HCT116 (cell line): ENCODE measurements around the gene ISL2.

Source experiments
- SIN3A ChIP-seq: IDR thresholded peaks from 2 replicates; pipeline ENCODE4 v1.6.1; 2012; ENCODE audit warnings: low read depth
- TF ChIP-seq, protein P1 (sequence below): IDR thresholded peaks from 2 replicates; pipeline ENCODE4 v1.6.1; 2012; ENCODE audit warnings: low read depth
- TF ChIP-seq, protein P2 (sequence below), 3 experiments: fragments of 200-600 bp in 1 of 3; sonication (generic) in 1 of 3; IDR thresholded peaks in 2 of 3; conservative IDR thresholded peaks in 1 of 3; 2 replicates each; pipeline ENCODE4 v1.5.1; 2012 to 2017; ENCODE audit warnings: low read depth in 2 of 3, low read length in 2 of 3, antibody characterized with exemption in 1 of 3, borderline replicate concordance in 1 of 3, control low read depth in 1 of 3, mild to moderate bottlenecking in 1 of 3, mixed read lengths in 1 of 3, mixed run types in 1 of 3, moderate library complexity in 1 of 3; ENCODE audit not compliant: insufficient read depth in 1 of 3

DNA sequence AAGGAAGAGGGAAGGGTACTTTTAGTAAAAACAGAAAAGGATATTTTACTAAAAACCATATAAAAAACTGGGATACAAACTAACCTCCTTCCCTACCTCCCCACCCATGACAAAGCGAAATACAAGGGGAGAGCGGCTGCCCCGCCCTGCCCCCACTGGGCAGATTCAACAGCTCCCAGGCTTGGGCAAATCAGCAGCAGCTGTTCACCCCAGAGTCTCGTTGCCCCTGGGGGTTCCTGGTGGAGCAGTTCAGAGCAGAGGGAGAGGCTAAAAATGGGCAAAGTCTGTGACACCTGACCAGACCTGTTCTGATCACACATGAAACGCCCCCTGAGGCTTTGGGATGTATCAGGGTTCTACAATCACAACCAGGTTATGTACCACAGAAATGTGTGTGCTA, 22.8 kb upstream of the ISL2 start:
- TF ChIP-seq, protein P1, sequence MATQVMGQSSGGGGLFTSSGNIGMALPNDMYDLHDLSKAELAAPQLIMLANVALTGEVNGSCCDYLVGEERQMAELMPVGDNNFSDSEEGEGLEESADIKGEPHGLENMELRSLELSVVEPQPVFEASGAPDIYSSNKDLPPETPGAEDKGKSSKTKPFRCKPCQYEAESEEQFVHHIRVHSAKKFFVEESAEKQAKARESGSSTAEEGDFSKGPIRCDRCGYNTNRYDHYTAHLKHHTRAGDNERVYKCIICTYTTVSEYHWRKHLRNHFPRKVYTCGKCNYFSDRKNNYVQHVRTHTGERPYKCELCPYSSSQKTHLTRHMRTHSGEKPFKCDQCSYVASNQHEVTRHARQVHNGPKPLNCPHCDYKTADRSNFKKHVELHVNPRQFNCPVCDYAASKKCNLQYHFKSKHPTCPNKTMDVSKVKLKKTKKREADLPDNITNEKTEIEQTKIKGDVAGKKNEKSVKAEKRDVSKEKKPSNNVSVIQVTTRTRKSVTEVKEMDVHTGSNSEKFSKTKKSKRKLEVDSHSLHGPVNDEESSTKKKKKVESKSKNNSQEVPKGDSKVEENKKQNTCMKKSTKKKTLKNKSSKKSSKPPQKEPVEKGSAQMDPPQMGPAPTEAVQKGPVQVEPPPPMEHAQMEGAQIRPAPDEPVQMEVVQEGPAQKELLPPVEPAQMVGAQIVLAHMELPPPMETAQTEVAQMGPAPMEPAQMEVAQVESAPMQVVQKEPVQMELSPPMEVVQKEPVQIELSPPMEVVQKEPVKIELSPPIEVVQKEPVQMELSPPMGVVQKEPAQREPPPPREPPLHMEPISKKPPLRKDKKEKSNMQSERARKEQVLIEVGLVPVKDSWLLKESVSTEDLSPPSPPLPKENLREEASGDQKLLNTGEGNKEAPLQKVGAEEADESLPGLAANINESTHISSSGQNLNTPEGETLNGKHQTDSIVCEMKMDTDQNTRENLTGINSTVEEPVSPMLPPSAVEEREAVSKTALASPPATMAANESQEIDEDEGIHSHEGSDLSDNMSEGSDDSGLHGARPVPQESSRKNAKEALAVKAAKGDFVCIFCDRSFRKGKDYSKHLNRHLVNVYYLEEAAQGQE, result no peak
- TF ChIP-seq, protein P2, sequence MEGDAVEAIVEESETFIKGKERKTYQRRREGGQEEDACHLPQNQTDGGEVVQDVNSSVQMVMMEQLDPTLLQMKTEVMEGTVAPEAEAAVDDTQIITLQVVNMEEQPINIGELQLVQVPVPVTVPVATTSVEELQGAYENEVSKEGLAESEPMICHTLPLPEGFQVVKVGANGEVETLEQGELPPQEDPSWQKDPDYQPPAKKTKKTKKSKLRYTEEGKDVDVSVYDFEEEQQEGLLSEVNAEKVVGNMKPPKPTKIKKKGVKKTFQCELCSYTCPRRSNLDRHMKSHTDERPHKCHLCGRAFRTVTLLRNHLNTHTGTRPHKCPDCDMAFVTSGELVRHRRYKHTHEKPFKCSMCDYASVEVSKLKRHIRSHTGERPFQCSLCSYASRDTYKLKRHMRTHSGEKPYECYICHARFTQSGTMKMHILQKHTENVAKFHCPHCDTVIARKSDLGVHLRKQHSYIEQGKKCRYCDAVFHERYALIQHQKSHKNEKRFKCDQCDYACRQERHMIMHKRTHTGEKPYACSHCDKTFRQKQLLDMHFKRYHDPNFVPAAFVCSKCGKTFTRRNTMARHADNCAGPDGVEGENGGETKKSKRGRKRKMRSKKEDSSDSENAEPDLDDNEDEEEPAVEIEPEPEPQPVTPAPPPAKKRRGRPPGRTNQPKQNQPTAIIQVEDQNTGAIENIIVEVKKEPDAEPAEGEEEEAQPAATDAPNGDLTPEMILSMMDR (IDR thresholded peaks at IDR 0.05 in 2 of 3, conservative IDR thresholded peaks at IDR 0.05 in 1 of 3; ENCODE audit: borderline replicate concordance in 1 of 3, insufficient read depth in 1 of 3, low read depth in 2 of 3, low read length in 2 of 3), result no peak
- TF ChIP-seq SIN3A, result no peak
